Mammary epithelial cell (primary cell): ENCODE measurements around the gene KCNJ11.

Experiments used
- CTCF ChIP-seq, 2 donors: IDR thresholded peaks in 1 of 2; conservative IDR thresholded peaks in 1 of 2; 2 replicates each; pipeline ENCODE4 v1.5.1; 2011 to 2012; ENCODE audit warnings: inconsistent platforms in 2 of 2, low read length in 2 of 2, mild to moderate bottlenecking in 2 of 2, control low read depth in 1 of 2, low read depth in 1 of 2; ENCODE audit not compliant: insufficient read depth in 1 of 2; ENCODE audit errors: extremely low read depth in 1 of 2
- EZH2 ChIP-seq: IDR thresholded peaks from 2 replicates; pipeline ENCODE4 v1.6.1; 2012; ENCODE audit warnings: low read length, inconsistent platforms, borderline replicate concordance

- TF ChIP-seq CTCF (conservative IDR thresholded peaks at IDR 0.05 in 1 of 2, IDR thresholded peaks at IDR 0.05 in 1 of 2; ENCODE audit: extremely low read depth in 1 of 2, insufficient read depth in 1 of 2, low read depth in 1 of 2, low read length in 2 of 2) = no peak
- TF ChIP-seq EZH2 = no peak
Observed at GRCh38 chr11:17401316-17401715, 12.9 kb upstream of the KCNJ11 start.
